Stomach (tissue), 4 donors: ENCODE data around the gene IFI6.

Experiments used
- EP300 ChIP-seq: sonication (generic); formaldehyde crosslinking; IDR thresholded peaks from one replicate; pipeline ENCODE4 v1.6.1; 2017; ENCODE audit warnings: antibody characterized with exemption
- POLR2A ChIP-seq, 4 donors: fragments of 450-650 bp; IDR thresholded peaks; one replicate each; pipeline ENCODE4 v1.6.1; 2016; ENCODE audit warnings: antibody characterized with exemption in 4 of 4, control low read depth in 2 of 4, mild to moderate bottlenecking in 1 of 4, moderate library complexity in 1 of 4
- POLR2AphosphoS5 ChIP-seq, 3 donors: sonication (generic); formaldehyde crosslinking; IDR thresholded peaks; one replicate each; pipeline ENCODE4 v1.6.1; 2016; ENCODE audit warnings: antibody characterized with exemption in 3 of 3
- TF ChIP-seq, protein P1 (sequence below), 7 experiments: fragments of 450-650 bp in 4 of 7; fragments of 200-600 bp in 3 of 7; sonication (generic) in 3 of 7; IDR thresholded peaks; one replicate each; pipeline ENCODE4 v1.5.1; 2016 to 2019; ENCODE audit warnings: antibody characterized with exemption in 7 of 7, control low read depth in 2 of 7, mild to moderate bottlenecking in 1 of 7

DNA sequence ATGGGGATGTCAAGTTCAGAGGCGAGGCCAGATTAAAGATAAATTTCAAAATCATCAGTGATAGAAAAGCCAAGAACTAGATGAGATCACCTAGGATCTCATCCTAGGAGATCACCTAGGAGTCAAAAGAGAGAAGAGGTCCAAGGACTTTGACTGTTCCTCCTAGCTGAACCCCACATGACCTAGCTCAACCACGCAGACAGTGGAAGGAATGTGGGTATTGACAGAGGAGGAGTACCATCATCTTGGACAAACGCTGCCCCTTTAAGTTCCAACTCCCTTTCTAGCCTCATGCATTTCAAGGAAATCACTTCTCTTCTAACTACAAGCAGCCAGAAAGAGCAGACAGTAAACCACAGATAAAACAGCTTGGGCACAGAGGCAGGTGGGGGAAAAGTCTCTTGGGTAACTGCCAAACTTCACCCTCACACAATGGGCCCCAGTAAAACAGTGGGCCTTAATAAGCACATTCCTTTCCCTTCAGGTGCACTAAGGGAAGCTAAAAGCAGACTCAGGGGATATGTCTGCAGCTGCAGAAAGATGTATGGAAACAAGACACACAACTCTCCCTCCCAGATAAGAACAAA, 41.2 kb upstream of the IFI6 start:
- TF ChIP-seq, protein P1, sequence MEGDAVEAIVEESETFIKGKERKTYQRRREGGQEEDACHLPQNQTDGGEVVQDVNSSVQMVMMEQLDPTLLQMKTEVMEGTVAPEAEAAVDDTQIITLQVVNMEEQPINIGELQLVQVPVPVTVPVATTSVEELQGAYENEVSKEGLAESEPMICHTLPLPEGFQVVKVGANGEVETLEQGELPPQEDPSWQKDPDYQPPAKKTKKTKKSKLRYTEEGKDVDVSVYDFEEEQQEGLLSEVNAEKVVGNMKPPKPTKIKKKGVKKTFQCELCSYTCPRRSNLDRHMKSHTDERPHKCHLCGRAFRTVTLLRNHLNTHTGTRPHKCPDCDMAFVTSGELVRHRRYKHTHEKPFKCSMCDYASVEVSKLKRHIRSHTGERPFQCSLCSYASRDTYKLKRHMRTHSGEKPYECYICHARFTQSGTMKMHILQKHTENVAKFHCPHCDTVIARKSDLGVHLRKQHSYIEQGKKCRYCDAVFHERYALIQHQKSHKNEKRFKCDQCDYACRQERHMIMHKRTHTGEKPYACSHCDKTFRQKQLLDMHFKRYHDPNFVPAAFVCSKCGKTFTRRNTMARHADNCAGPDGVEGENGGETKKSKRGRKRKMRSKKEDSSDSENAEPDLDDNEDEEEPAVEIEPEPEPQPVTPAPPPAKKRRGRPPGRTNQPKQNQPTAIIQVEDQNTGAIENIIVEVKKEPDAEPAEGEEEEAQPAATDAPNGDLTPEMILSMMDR (IDR thresholded peaks at IDR 0.05), result no peak
- TF ChIP-seq POLR2AphosphoS5 (IDR thresholded peaks at IDR 0.05), result no peak
- no peak for TF ChIP-seq EP300
- TF ChIP-seq POLR2A (IDR thresholded peaks at IDR 0.05), result no peak
